Naive thymus-derived CD4-positive, alpha-beta T cell (primary cell): Measurements from ENCODE around the gene C19orf85. TPM values are rescaled to one million over a fixed set of nuclear protein-coding genes. Genes with fewer than 3 reads are reported as not detected.

ENCODE experiments used
- ATAC-seq: fragments of 150-1000 bp; cut with Tn5 transposase; 2 replicates; pipeline ENCODE4 v1.10.0; 2021; ENCODE audit warnings: mild to moderate bottlenecking, moderate library complexity
- CTCF ChIA-PET: fragments of 350-600 bp; sonication (Branson Sonifier 250); formaldehyde crosslinking; loops from one replicate; lab custom pipeline; 2021; ENCODE audit warnings: antibody characterized with exemption; lab: Charles Lee
- POLR2A ChIA-PET: fragments of 350-600 bp; sonication (Branson Sonifier 250); formaldehyde crosslinking; loops from one replicate; lab custom pipeline; 2021; ENCODE audit warnings: antibody characterized with exemption, inconsistent platforms; lab: Charles Lee
- DNase-seq, 9 donors: peaks; one replicate each; pipeline versions ENCODE4 v3.0.0 to v3.0.0-alpha.2; 2020 to 2022; ENCODE audit warnings: mixed read lengths in 1 of 9
- H3K27ac ChIP-seq: one replicate; pipeline ENCODE4 v1.7.0; 2013; ENCODE audit warnings: mild to moderate bottlenecking, low read depth, low read length, moderate library complexity
- H3K27me3 ChIP-seq, 2 donors: one replicate each; pipeline ENCODE4 v1.7.0; 2013; ENCODE audit warnings: low read length in 2 of 2, mild to moderate bottlenecking in 2 of 2, moderate library complexity in 2 of 2; ENCODE audit not compliant: control insufficient read depth in 2 of 2, insufficient read depth in 2 of 2
- H3K36me3 ChIP-seq, 3 experiments: 1 replicate in 2 of 3; 2 replicates in 1 of 3; pipeline ENCODE4 v1.7.0; 2013; ENCODE audit warnings: low read length in 3 of 3, mild to moderate bottlenecking in 3 of 3, moderate library complexity in 1 of 3; ENCODE audit not compliant: insufficient read depth in 3 of 3, control insufficient read depth in 2 of 3
- H3K4me1 ChIP-seq, 2 donors: one replicate each; pipeline ENCODE4 v1.7.0; 2013; ENCODE audit warnings: low read length in 2 of 2, mild to moderate bottlenecking in 2 of 2, moderate library complexity in 1 of 2; ENCODE audit not compliant: control insufficient read depth in 2 of 2, insufficient read depth in 2 of 2
- H3K4me3 ChIP-seq: 2 replicates; pipeline ENCODE4 v1.7.0; 2013; ENCODE audit warnings: mild to moderate bottlenecking, low read length
- H3K9me3 ChIP-seq, 3 experiments: 1 replicate in 2 of 3; 2 replicates in 1 of 3; pipeline ENCODE4 v1.7.0; 2013; ENCODE audit warnings: low read length in 3 of 3; ENCODE audit not compliant: control insufficient read depth in 2 of 3
- H3K27ac Mint-ChIP-seq, 9 donors: one replicate each; pipeline ENCODE4 v1.8.0; 2020 to 2022; ENCODE audit warnings: mixed read lengths in 9 of 9, mild to moderate bottlenecking in 8 of 9, moderate library complexity in 5 of 9, inconsistent platforms in 2 of 9
- H3K27me3 Mint-ChIP-seq, 5 donors: one replicate each; pipeline ENCODE4 v1.8.0; 2021 to 2022; ENCODE audit warnings: mixed read lengths in 5 of 5, mild to moderate bottlenecking in 1 of 5
- H3K36me3 Mint-ChIP-seq, 5 donors: one replicate each; pipeline ENCODE4 v1.8.0; 2020 to 2022; ENCODE audit warnings: mixed read lengths in 5 of 5, mild to moderate bottlenecking in 3 of 5, inconsistent platforms in 1 of 5
- H3K4me1 Mint-ChIP-seq, 7 donors: one replicate each; pipeline ENCODE4 v1.8.0; 2020 to 2022; ENCODE audit warnings: mixed read lengths in 7 of 7, mild to moderate bottlenecking in 3 of 7, inconsistent platforms in 1 of 7
- H3K4me3 Mint-ChIP-seq, 10 donors: one replicate each; pipeline ENCODE4 v1.8.0; 2020 to 2022; ENCODE audit warnings: mild to moderate bottlenecking in 10 of 10, mixed read lengths in 10 of 10, moderate library complexity in 6 of 10, inconsistent platforms in 2 of 10
- H3K9me3 Mint-ChIP-seq, 11 donors: one replicate each; pipeline ENCODE4 v1.8.0; 2020 to 2022; ENCODE audit warnings: mixed read lengths in 11 of 11, mild to moderate bottlenecking in 4 of 11, inconsistent platforms in 1 of 11, moderate library complexity in 1 of 11
- intact Hi-C, 2 donors: fragments of 100-400 bp; cut with micrococcal nuclease; formaldehyde crosslinking; loops; one replicate each; pipeline ENCODE4 v1.15.1; 2023
- polyA plus RNA-seq, 2 donors: library from polyadenylated mRNA; unstranded; fragments of 300-500 nt; fragmentation: Illumina TruSeq; gene quantifications; one replicate each; pipeline ENCODE4 v1.2.3, GENCODE V29; 2021
- total RNA-seq, 6 experiments: library from RNA in 5 of 6; stranded (reverse) in 5 of 6; gene quantifications; 1 replicate in 5 of 6; 2 replicates in 1 of 6; pipeline ENCODE4 v1.2.3 and lab custom pipeline; 2021 to 2026

C19orf85 gene
- total and polyA plus RNA-seq, 7 experiments from 2014 or later = not detected

- Mint-ChIP-seq H3K9me3 (peaks cover 0 to 2% (median 0%) of the 10 kb centered on the region in 11 donors), H3K27ac (peak overlapping the region in 6 of 9 donors; percentile 23 to 55 (median 29)), H3K36me3 (peaks cover 0 to 8% (median 0%) of the 10 kb centered on the region in 5 donors), H3K4me1 (peaks cover 15 to 45% (median 29%) of the 10 kb centered on the region in 7 donors), H3K4me3 (peak overlapping the region in 9 of 10 donors; percentile 3 to 68 (median 43)), H3K27me3 (no peaks in the 10 kb centered on the region)
- H3K4me3 ChIP-seq = no peak overlapping the region
- ATAC-seq = no peak
- CTCF ChIA-PET = interaction anchor here (0.8 to 1.3 kb wide), 3 partner anchors 12 to 160 kb away, joined by 3 to 4 read pairs (median 3); no protein-coding TSS in a partner anchor
- DNase-seq = no peak
- no peaks in the 10 kb centered on the region for H3K27me3 ChIP-seq
- no peak overlapping the region for H3K27ac ChIP-seq
- POLR2A ChIA-PET = interaction anchor here (0.5 to 0.6 kb wide), 2 partner anchors 145 to 264 kb away, joined by 3 read pairs; no protein-coding TSS in a partner anchor
- intact Hi-C loops = loop anchor here (5.0 kb wide), 2 partner anchors 472 to 1017 kb away; partner anchors contain the start of gene LENG9 (in 1 of the 2)
- peaks cover 25 to 28% of the 10 kb centered on the region in 2 donors for H3K4me1 ChIP-seq
- peaks cover 0 to 21% (median 0%) of the 10 kb centered on the region in 3 experiments for H3K36me3 ChIP-seq
- no peaks in the 10 kb centered on the region for H3K9me3 ChIP-seq
Measured at GRCh38 chr19:55479451-55480230, 15.1 kb upstream of the C19orf85 start.

DNA sequence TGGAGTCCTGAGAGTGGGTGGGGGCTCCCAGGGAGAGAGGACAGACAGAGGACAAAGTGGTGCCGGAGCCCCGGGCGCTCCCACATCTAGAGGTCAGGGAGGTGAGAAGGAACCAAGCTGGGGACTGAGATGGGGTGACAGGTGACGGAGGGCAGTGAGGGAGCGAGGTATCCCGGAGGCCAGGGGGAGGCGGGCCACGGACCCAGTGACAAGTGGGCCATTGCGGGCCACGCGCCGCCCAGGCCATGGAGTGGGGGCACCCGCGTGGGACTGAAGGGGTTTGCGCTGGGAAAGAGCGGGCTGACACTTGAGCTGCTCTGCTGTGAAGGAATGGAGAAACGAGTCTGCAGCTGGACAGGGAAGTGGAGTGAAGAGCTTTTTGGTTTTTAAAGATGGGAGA, 14.5 kb upstream of the C19orf85 start:
- POLR2A ChIA-PET = interaction anchor here (0.5 to 1.2 kb wide), 3 partner anchors 146 to 264 kb away, joined by 3 read pairs; no protein-coding TSS in a partner anchor

DNA sequence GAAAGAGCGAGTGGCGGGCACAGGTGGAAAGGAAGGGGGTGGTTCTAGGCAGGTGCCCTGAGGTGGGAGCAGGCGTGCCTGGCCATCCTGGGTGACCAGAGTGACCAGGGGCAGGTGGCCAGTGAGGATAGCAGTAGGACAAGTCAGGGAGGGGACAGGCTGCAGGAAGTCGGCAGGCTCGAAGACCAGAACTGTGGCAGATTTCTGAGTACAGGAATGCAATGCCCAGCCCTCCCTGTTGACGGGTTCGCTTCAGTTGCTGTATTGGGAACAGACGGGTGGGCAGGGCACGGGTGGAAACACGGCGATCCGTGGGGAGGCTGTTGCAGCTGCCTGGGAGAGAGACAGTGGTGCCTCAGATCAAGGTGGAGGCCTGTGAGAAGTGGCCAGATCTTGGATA, 13.8 kb upstream of the C19orf85 start:
- H3K4me1 ChIP-seq = peaks cover 14 to 15% of the 10 kb centered on the region in 2 donors
- H3K36me3 ChIP-seq = peaks cover 0 to 16% (median 0%) of the 10 kb centered on the region in 3 experiments
- ChIA-PET CTCF (interaction anchor here (1.3 kb wide), 1 partner anchor 10 kb away, joined by 3 read pairs; no protein-coding TSS in a partner anchor), POLR2A (interaction anchor here (1.2 kb wide), 1 partner anchor 153 kb away, joined by 3 read pairs; no protein-coding TSS in a partner anchor)
- H3K36me3 Mint-ChIP-seq = peaks cover 0 to 8% (median 0%) of the 10 kb centered on the region in 5 donors
- peaks cover 0 to 2% (median 0%) of the 10 kb centered on the region in 11 donors for H3K9me3 Mint-ChIP-seq
- no peak for ATAC-seq
- H3K27ac ChIP-seq = no peak overlapping the region
- no peak for DNase-seq
- no peak overlapping the region for H3K4me3 ChIP-seq
- H3K27ac Mint-ChIP-seq = peak overlapping the region in 3 of 9 donors; percentile 64 to 77 (median 74)
- H3K27me3 ChIP-seq = no peaks in the 10 kb centered on the region
- H3K27me3 Mint-ChIP-seq = no peaks in the 10 kb centered on the region
- peaks cover 15 to 41% (median 29%) of the 10 kb centered on the region in 7 donors for H3K4me1 Mint-ChIP-seq
- H3K4me3 Mint-ChIP-seq = peak overlapping the region; percentile 32 to 93 (median 70)
- H3K9me3 ChIP-seq = no peaks in the 10 kb centered on the region
- intact Hi-C loops = loop anchor here (5.0 kb wide), 2 partner anchors 471 to 1016 kb away; partner anchors contain the start of gene LENG9 (in 1 of the 2)

More for the DNA sequence above, 14.5 kb upstream of the C19orf85 start:
- Histone ChIP-seq H3K27me3 (no peaks in the 10 kb centered on the region), H3K9me3 (no peaks in the 10 kb centered on the region), H3K4me1 (peaks cover 19 to 22% of the 10 kb centered on the region in 2 donors), H3K36me3 (peaks cover 0 to 21% (median 0%) of the 10 kb centered on the region in 3 experiments), H3K27ac (no peak overlapping the region), H3K4me3 (no peak overlapping the region)
- DNase-seq (no peak), ATAC-seq (no peak)
- Mint-ChIP-seq H3K27me3 (no peaks in the 10 kb centered on the region), H3K36me3 (peaks cover 0 to 8% (median 0%) of the 10 kb centered on the region in 5 donors), H3K27ac (peak overlapping the region in 5 of 9 donors; percentile 9 to 64 (median 32)), H3K4me3 (peak overlapping the region; percentile 25 to 93 (median 65)), H3K9me3 (peaks cover 0 to 2% (median 0%) of the 10 kb centered on the region in 11 donors), H3K4me1 (peaks cover 15 to 41% (median 29%) of the 10 kb centered on the region in 7 donors)
- CTCF ChIA-PET = interaction anchor here (1.0 to 1.3 kb wide), 2 partner anchors 11 to 161 kb away, joined by 3 read pairs; no protein-coding TSS in a partner anchor
- intact Hi-C loops = loop anchor here (5.0 kb wide), 2 partner anchors 472 to 1017 kb away; partner anchors contain the start of gene LENG9 (in 1 of the 2)

- peak overlapping the region; percentile 32 to 93 (median 70) for H3K4me3 Mint-ChIP-seq
- ATAC-seq = no peak
- Histone ChIP-seq H3K9me3 (no peaks in the 10 kb centered on the region), H3K4me3 (no peak overlapping the region), H3K27me3 (no peaks in the 10 kb centered on the region), H3K27ac (no peak overlapping the region), H3K4me1 (peaks cover 14 to 15% of the 10 kb centered on the region in 2 donors), H3K36me3 (peaks cover 0 to 12% (median 0%) of the 10 kb centered on the region in 3 experiments)
- H3K9me3 Mint-ChIP-seq = peaks cover 0 to 2% (median 0%) of the 10 kb centered on the region in 11 donors
- no peak for DNase-seq
- H3K4me1 Mint-ChIP-seq = peaks cover 15 to 41% (median 29%) of the 10 kb centered on the region in 7 donors
- intact Hi-C loops = loop anchor here (2.0 to 5.0 kb wide), 6 partner anchors 147 to 1029 kb away; partner anchors contain the start of genes HSPBP1 (in 1 of the 2), LENG8 (in 1 of the 2), LENG9 (in 1 of the 2) and ZNF784 (in 1 of the 2)
- no peaks in the 10 kb centered on the region for H3K27me3 Mint-ChIP-seq
- ChIA-PET POLR2A (interaction anchor here (1.2 to 2.8 kb wide), 10 partner anchors 9 to 223 kb away, joined by 3 to 15 read pairs (median 10); partner anchors contain the start of genes FIZ1, KMT5C, UBE2S and ZNF524), CTCF (interaction anchor here (0.9 kb wide), 1 partner anchor 11 kb away, joined by 3 read pairs; no protein-coding TSS in a partner anchor)
- H3K27ac Mint-ChIP-seq = peak overlapping the region in 4 of 9 donors; percentile 13 to 77 (median 46)
- peaks cover 0 to 8% (median 0%) of the 10 kb centered on the region in 5 donors for H3K36me3 Mint-ChIP-seq
Measured at GRCh38 chr19:55477905-55478304, 13.4 kb upstream of the C19orf85 start.

DNA sequence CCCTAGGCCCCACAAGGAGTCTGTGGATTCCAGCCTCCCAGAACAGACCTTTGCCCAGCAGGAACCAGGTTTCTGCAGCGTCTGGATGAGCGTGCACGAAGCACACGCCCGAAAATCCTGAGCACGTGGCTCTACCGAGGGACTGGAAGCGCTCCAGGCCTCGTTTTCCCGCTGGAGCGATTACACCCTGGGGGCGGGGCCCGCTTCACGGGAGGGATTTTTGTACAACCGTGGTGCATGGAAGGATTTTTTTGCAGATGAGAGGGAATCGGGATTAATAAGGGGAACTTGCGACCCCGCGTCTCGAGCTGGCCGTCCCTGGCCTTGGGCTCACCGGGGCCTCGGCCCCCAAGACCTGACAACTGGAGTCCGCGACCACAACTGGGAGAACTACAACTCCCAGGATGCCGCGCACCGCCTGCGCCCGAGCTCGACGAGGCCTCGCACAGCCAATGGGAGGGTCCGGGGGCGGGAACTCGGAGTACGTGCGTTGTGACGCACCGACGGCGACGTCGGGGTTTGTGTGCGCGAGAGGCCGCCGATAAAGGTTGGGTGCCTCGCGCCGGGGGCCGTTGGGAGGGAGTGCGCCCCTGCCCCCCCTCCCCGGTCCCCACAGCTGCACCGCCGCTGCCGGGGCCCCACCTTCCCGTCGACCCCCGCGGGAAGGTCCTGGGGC, 11.7 kb upstream of the C19orf85 start, which contains the start of gene ZNF628:
Gene ZNF628 (plus strand): TSS at position 518 of the 676 bp plus-strand sequence. CDS start 3,294 bp downstream, outside the sequence.
- intact Hi-C loops = loop anchor here (1.0 to 5.0 kb wide), 19 partner anchors 9 to 1374 kb away; partner anchors contain the start of genes FIZ1 (in 2 of the 2), HSPBP1 (in 2 of the 2), ISOC2 (in 2 of the 2) and KMT5C (in 2 of the 2)
- peak within 1 kb of the TSS; percentile 83 to 93 (median 90) for H3K4me3 Mint-ChIP-seq
- CTCF ChIA-PET = interaction anchor here (0.7 to 1.9 kb wide), 5 partner anchors 16 to 130 kb away, joined by 3 to 9 read pairs (median 3); no protein-coding TSS in a partner anchor
- no peaks in the 10 kb centered on the region for H3K27me3 Mint-ChIP-seq
- Histone ChIP-seq H3K27ac (peak within 1 kb of the TSS; percentile 90), H3K4me3 (peak within 1 kb of the TSS; percentile 96), H3K4me1 (peaks cover 14 to 15% of the 10 kb centered on the region in 2 donors), H3K36me3 (peaks cover 0 to 4% (median 0%) of the 10 kb centered on the region in 3 experiments), H3K9me3 (no peaks in the 10 kb centered on the region), H3K27me3 (no peaks in the 10 kb centered on the region)
- POLR2A ChIA-PET = interaction anchor here (0.5 to 3.5 kb wide), 33 partner anchors 9 to 1028 kb away, joined by 3 to 29 read pairs (median 5); partner anchors contain the start of genes FIZ1, ISOC2, KMT5C and LENG8
- H3K27ac Mint-ChIP-seq = peak within 1 kb of the TSS; percentile 81 to 95 (median 92)
- peaks cover 15 to 41% (median 29%) of the 10 kb centered on the region in 7 donors for H3K4me1 Mint-ChIP-seq
- H3K36me3 Mint-ChIP-seq = peaks cover 0 to 8% (median 0%) of the 10 kb centered on the region in 5 donors
- DNase-seq (peak; percentile 88 to 98 (median 96)), ATAC-seq (peak; percentile 96)
- peaks cover 0 to 2% (median 0%) of the 10 kb centered on the region in 11 donors for H3K9me3 Mint-ChIP-seq
